GM12878 (cell line): ENCODE measurements around the gene XAGE2. TPM values are rescaled to one million over a fixed set of nuclear protein-coding genes. Genes with fewer than 3 reads are reported as not detected.

Experiments used
- ATAC-seq: fragments of 200-7000 bp; cut with Tn5 transposase; 3 replicates; pipeline ENCODE4 v1.9.1; 2020; ENCODE audit warnings: mild to moderate bottlenecking, moderate library complexity
- Bru-seq: library from RNA; stranded (reverse); fragments of 400-500 nt; gene quantifications from one replicate; lab custom pipeline; 2021; lab: Mats Ljungman, UMichigan
- BruChase-seq, 2 experiments: library from RNA; stranded (reverse); fragments of 400-500 nt; gene quantifications; one replicate each; lab custom pipeline; 2021; lab: Mats Ljungman, UMichigan
- BruUV-seq: library from RNA; stranded (reverse); fragments of 400-500 nt; replicated peaks from 2 replicates; lab custom pipeline; 2021; lab: Mats Ljungman, UMichigan
- CTCF ChIA-PET: fragments of 300-600 bp; sonication (Branson Sonifier 250); formaldehyde crosslinking; extraction: SDS; loops from one replicate; lab custom pipeline; 2021; ENCODE audit warnings: inconsistent platforms; lab: Yijun Ruan, JAX
- POLR2A ChIA-PET: fragments of 350-600 bp; formaldehyde crosslinking; extraction: SDS; loops from one replicate; lab custom pipeline; 2021; ENCODE audit warnings: inconsistent platforms; lab: Charles Lee
- RAD21 ChIA-PET: fragments of 300-600 bp; sonication (Branson Sonifier 250); formaldehyde crosslinking; loops from one replicate; lab custom pipeline; 2023; ENCODE audit warnings: antibody characterized with exemption; ENCODE audit not compliant: unreplicated experiment; lab: Charles Lee
- SMC1A ChIA-PET: fragments of 300-600 bp; sonication (Branson Sonifier 250); formaldehyde crosslinking; loops from one replicate; lab custom pipeline; 2023; ENCODE audit not compliant: unreplicated experiment, uncharacterized antibody; lab: Charles Lee
- DNase-seq: peaks from one replicate; pipeline ENCODE4 v3.0.0-alpha.2; 2011; ENCODE audit warnings: low read depth, low spot score
- FAIRE-seq: peaks from 3 replicates; lab custom pipeline; 2011; peaks lifted over from hg19 to GRCh38; lab: Jason Lieb, UNC
- H2AFZ ChIP-seq: 2 replicates; pipeline ENCODE4 v1.6.0; 2011; ENCODE audit warnings: low read depth, low read length, control low read depth; ENCODE audit not compliant: control insufficient read depth
- H3K27ac ChIP-seq: 2 replicates; pipeline ENCODE4 v1.5.1; 2011; ENCODE audit warnings: control low read depth; ENCODE audit not compliant: control insufficient read depth, insufficient read depth
- H3K27me3 ChIP-seq, 2 experiments: replicated peaks in 1 of 2; 2 replicates each; pipeline versions ENCODE4 v1.6.0 to v1.6.1; 2011; ENCODE audit warnings: low read length in 1 of 2; ENCODE audit not compliant: control insufficient read depth in 2 of 2, insufficient read depth in 2 of 2
- H3K36me3 ChIP-seq, 2 experiments: 2 replicates each; pipeline ENCODE4 v1.5.1; 2011; ENCODE audit warnings: low read length in 1 of 2; ENCODE audit not compliant: control insufficient read depth in 2 of 2, insufficient read depth in 2 of 2
- H3K4me1 ChIP-seq: 2 replicates; pipeline ENCODE4 v1.6.1; 2011; ENCODE audit warnings: mild to moderate bottlenecking, low read length, moderate library complexity, mixed read lengths; ENCODE audit not compliant: control insufficient read depth, insufficient read depth
- H3K4me2 ChIP-seq: 2 replicates; pipeline ENCODE4 v1.6.0; 2011; ENCODE audit warnings: control low read depth; ENCODE audit not compliant: control insufficient read depth, insufficient read depth
- H3K4me3 ChIP-seq: fragments of 200-600 bp; sonication (generic); 2 replicates; pipeline ENCODE4 v1.5.1; 2016
- H3K79me2 ChIP-seq: 2 replicates; pipeline ENCODE4 v1.6.0; 2011; ENCODE audit warnings: low read length; ENCODE audit not compliant: control insufficient read depth, insufficient read depth
- H3K9ac ChIP-seq: 2 replicates; pipeline ENCODE4 v1.8.0; 2011; ENCODE audit warnings: low read length, control low read depth, mixed read lengths; ENCODE audit not compliant: control insufficient read depth, insufficient read depth
- H3K9me3 ChIP-seq: replicated peaks from 3 replicates; pipeline ENCODE4 v1.5.1; 2011; ENCODE audit warnings: mild to moderate bottlenecking, low read length; ENCODE audit not compliant: control insufficient read depth, insufficient read depth
- H4K20me1 ChIP-seq: 2 replicates; pipeline ENCODE4 v1.6.0; 2011; ENCODE audit not compliant: control insufficient read depth, insufficient read depth
- BACH1 ChIP-seq: fragments of 450-650 bp; IDR thresholded peaks from 2 replicates; pipeline ENCODE4 v1.6.1; 2017; ENCODE audit warnings: mild to moderate bottlenecking, borderline replicate concordance
- CHD2 ChIP-seq: IDR thresholded peaks from 2 replicates; pipeline ENCODE4 v1.6.1; 2011; ENCODE audit warnings: low read depth, low read length, improper control_type of control experiment, borderline replicate concordance
- CREM ChIP-seq: IDR thresholded peaks from 2 replicates; pipeline ENCODE4 v1.6.1; 2014; ENCODE audit warnings: antibody characterized with exemption, low read depth
- HDGF ChIP-seq: fragments of 450-650 bp; IDR thresholded peaks from 2 replicates; pipeline ENCODE4 v1.6.1; 2016; ENCODE audit warnings: antibody characterized with exemption
- NFIC ChIP-seq: IDR thresholded peaks from 2 replicates; pipeline ENCODE4 v1.6.1; 2012; ENCODE audit warnings: low read depth, mild to moderate bottlenecking, inconsistent platforms, low read length, moderate library complexity
- NFYB ChIP-seq: IDR thresholded peaks from 2 replicates; pipeline ENCODE4 v1.6.1; 2011; ENCODE audit warnings: low read depth, mild to moderate bottlenecking, low read length, improper control_type of control experiment, moderate library complexity; ENCODE audit not compliant: insufficient read depth
- TARDBP ChIP-seq: IDR thresholded peaks from 2 replicates; pipeline ENCODE4 v1.6.1; 2016; ENCODE audit warnings: borderline replicate concordance
- ZZZ3 ChIP-seq: IDR thresholded peaks from 2 replicates; pipeline ENCODE4 v1.6.1; 2011; ENCODE audit warnings: low read depth; ENCODE audit not compliant: control insufficient read depth, insufficient read length
- whole genome bisulfite sequencing: methylation state at CpG from one replicate; pipeline ENCODE4 v1.1.6; 2016; ENCODE audit warnings: low lambda C conversion rate; ENCODE audit not compliant: insufficient replicate concordance, insufficient coverage; ENCODE audit errors: missing lambda C conversion rate; 5-methylcytosine and 5-hydroxymethylcytosine counted together
- in situ Hi-C: fragments of 300-500 bp; cut with MboI; formaldehyde crosslinking; loops from 9 replicates; pipeline ENCODE4 v1.14.3; 2018; ENCODE audit warnings: mixed read lengths
- intact Hi-C: fragments of 100-400 bp; cut with micrococcal nuclease; formaldehyde crosslinking; loops from one replicate; pipeline ENCODE4 v1.14.2; 2022; ENCODE audit not compliant: unreplicated experiment
- long read RNA-seq, 2 experiments: library from polyadenylated mRNA; unstranded; transcript quantifications; one replicate each; pipeline ENCODE4 v2.0.0, GENCODE V29; 2019 to 2020
- polyA minus RNA-seq, 3 experiments: library from RNA; depleted of rRNA, polyadenylated mRNA; stranded (reverse); fragments of >200 nt; gene quantifications; 2 replicates each; pipeline ENCODE4 v1.2.3, GENCODE V29; 2011
- polyA plus RNA-seq, 11 experiments: library from polyadenylated mRNA; depleted of rRNA in 4 of 11; unstranded in 6 of 11; stranded (reverse) in 5 of 11; fragments of >200 nt; fragmentation: Nextera tagmentation in 4 of 11; fragmentation: Illumina TruSeq in 1 of 11; extraction: Ambion mirVana in 4 of 11; extraction: Trizol in 1 of 11; gene quantifications; 1 replicate in 1 of 11; 2 replicates in 10 of 11; pipeline versions ENCODE4 v1.2.1 to v1.2.3, GENCODE V29; 2011 to 2016; ENCODE audit warnings: inconsistent platforms in 2 of 11, missing spikeins in 2 of 11, low read depth in 1 of 11
- total RNA-seq, 4 experiments: library from RNA; depleted of rRNA in 3 of 4; stranded (reverse); fragments of >200 nt in 3 of 4; fragmentation: Illumina TruSeq in 1 of 4; extraction: Trizol in 1 of 4; gene quantifications; 2 replicates each; pipeline versions ENCODE4 v1.2.1 to v1.2.3, GENCODE V29; 2013 to 2021
- TF ChIP-seq, protein P1 (sequence below): fragments of 450-650 bp; IDR thresholded peaks from 2 replicates; pipeline ENCODE4 v1.6.1; 2017; ENCODE audit warnings: mild to moderate bottlenecking, moderate library complexity

The XAGE2 gene, protein sequence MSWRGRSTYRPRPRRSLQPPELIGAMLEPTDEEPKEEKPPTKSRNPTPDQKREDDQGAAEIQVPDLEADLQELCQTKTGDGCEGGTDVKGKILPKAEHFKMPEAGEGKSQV
- total RNA-seq (2013; cell fraction: nucleolus; rRNA removed), result not detected in 2 replicates
- not detected in 2 replicates for total RNA-seq (2014; rRNA removed)
- total RNA-seq (2014; rRNA removed; fragmentation: Illumina TruSeq; extraction: Trizol), result not detected in 2 replicates
- not detected in 2 replicates for total RNA-seq (2021)
- polyA plus RNA-seq (2011; ENCODE audit: low read depth), result not detected
- polyA plus RNA-seq (2011; rRNA removed), result not detected in 2 replicates
- not detected in 2 replicates for polyA plus RNA-seq (2011; cell fraction: cytosol; rRNA removed)
- not detected in 2 replicates for polyA plus RNA-seq (2011; cell fraction: nucleus; rRNA removed)
- polyA plus RNA-seq (2012), result not detected in 2 replicates
- not detected in 2 replicates for polyA plus RNA-seq (2014; fragmentation: Illumina TruSeq; extraction: Trizol)
- polyA plus RNA-seq (2014; fragmentation: Nextera tagmentation; extraction: Ambion mirVana), result not detected
- polyA plus RNA-seq (2014; rRNA removed), result not detected in 2 replicates
- not detected for polyA plus RNA-seq (2016; fragmentation: Nextera tagmentation; extraction: Ambion mirVana)
- not detected in 2 replicates for polyA minus RNA-seq (2011; rRNA and poly(A)+ RNA removed)
- not detected in 2 replicates for polyA minus RNA-seq (2011; cell fraction: cytosol; rRNA and poly(A)+ RNA removed)
- not detected in 2 replicates for polyA minus RNA-seq (2011; cell fraction: nucleus; rRNA and poly(A)+ RNA removed)
- Bru-seq, nascent RNA, result not detected
- not detected for BruChase-seq, experiment 1, labeled RNA remaining after a 6-hour chase
- not detected for BruChase-seq, experiment 2, labeled RNA remaining after a 2-hour chase
- long read RNA-seq, experiment 1, result 0 reads
- long read RNA-seq, experiment 2, result 0 reads

DNA sequence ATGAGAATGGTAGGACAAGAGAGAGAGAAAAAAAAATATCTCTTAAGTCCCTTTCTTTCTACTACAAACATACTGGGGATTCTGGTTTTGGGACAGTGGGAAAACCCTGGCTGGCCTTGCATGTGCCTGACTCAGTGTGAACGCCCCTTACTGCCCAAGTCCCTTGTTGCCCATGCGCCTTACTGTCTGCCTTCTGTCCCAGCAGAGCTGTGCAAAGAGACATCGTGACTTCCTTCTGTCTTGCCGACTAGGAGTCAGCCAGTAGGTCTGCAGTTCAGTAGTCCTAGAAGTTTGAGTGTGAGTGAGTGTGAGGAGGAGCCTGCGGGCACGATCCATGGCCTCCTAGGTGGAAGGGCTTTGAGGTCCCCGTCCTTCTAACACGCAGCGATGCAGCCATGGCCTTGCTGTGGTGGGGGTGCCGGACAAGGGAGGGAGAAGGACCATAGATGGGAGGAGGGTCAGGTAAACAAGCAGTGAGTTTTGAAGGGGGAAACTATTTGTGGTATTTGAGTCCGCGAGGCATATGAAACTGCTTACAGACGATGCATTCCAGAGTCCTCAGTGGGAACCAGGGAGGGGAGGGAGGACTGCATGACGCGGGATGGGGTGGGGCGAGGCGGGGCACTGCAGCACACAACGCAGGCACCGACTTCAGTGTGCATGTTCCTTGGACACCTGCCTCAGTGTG, at the start of gene XAGE2:
Gene XAGE2 (plus strand): TSS at position 654 of the 688 bp plus-strand sequence. CDS start 994 bp downstream, outside the sequence.
- H3K36me3 ChIP-seq, result no peaks in the 10 kb centered on the region
- POLR2A ChIA-PET, result no interaction called here
- H3K27ac ChIP-seq, result no peak within 1 kb of the TSS
- 46% methylated on average over 10 of the region's 19 CpGs for WGBS
- H3K9ac ChIP-seq, result no peak within 1 kb of the TSS
- no peak for ATAC-seq
- CTCF ChIA-PET, result no interaction called here
- no peak within 1 kb of the TSS for H3K4me3 ChIP-seq
- no TSS peak for BruUV-seq
- TF ChIP-seq BACH1, result no peak
- no peak for TF ChIP-seq CREM
- no peak for TF ChIP-seq CHD2
- no peak for TF ChIP-seq NFYB
- TF ChIP-seq HDGF, result no peak
- TF ChIP-seq, protein P1, sequence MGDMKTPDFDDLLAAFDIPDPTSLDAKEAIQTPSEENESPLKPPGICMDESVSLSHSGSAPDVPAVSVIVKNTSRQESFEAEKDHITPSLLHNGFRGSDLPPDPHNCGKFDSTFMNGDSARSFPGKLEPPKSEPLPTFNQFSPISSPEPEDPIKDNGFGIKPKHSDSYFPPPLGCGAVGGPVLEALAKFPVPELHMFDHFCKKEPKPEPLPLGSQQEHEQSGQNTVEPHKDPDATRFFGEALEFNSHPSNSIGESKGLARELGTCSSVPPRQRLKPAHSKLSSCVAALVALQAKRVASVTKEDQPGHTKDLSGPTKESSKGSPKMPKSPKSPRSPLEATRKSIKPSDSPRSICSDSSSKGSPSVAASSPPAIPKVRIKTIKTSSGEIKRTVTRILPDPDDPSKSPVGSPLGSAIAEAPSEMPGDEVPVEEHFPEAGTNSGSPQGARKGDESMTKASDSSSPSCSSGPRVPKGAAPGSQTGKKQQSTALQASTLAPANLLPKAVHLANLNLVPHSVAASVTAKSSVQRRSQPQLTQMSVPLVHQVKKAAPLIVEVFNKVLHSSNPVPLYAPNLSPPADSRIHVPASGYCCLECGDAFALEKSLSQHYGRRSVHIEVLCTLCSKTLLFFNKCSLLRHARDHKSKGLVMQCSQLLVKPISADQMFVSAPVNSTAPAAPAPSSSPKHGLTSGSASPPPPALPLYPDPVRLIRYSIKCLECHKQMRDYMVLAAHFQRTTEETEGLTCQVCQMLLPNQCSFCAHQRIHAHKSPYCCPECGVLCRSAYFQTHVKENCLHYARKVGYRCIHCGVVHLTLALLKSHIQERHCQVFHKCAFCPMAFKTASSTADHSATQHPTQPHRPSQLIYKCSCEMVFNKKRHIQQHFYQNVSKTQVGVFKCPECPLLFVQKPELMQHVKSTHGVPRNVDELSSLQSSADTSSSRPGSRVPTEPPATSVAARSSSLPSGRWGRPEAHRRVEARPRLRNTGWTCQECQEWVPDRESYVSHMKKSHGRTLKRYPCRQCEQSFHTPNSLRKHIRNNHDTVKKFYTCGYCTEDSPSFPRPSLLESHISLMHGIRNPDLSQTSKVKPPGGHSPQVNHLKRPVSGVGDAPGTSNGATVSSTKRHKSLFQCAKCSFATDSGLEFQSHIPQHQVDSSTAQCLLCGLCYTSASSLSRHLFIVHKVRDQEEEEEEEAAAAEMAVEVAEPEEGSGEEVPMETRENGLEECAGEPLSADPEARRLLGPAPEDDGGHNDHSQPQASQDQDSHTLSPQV, result no peak
- no peak for TF ChIP-seq NFIC
- TF ChIP-seq ZZZ3, result no peak
- no peak for TF ChIP-seq TARDBP
- H3K9me3 ChIP-seq, result no peaks in the 10 kb centered on the region; the same call in 2 of the 3 replicates
- DNase-seq, result no peak
- intact Hi-C loops, result no loop called here
- RAD21 ChIA-PET, result no interaction called here
- in situ Hi-C loops, result no loop called here
- no peak within 1 kb of the TSS for H3K4me2 ChIP-seq
- no peaks in the 10 kb centered on the region for H4K20me1 ChIP-seq
- no peak for FAIRE-seq
- no peaks in the 10 kb centered on the region for H3K4me1 ChIP-seq
- no peak within 1 kb of the TSS for H2AFZ ChIP-seq
- H3K79me2 ChIP-seq, result no peaks in the 10 kb centered on the region
- no peaks in the 10 kb centered on the region for H3K27me3 ChIP-seq
- SMC1A ChIA-PET, result no interaction called here
